K562 (cell line): ENCODE measurements around the gene VEZF1. TPM values are rescaled to one million over a fixed set of nuclear protein-coding genes. Genes with fewer than 3 reads are reported as not detected.

ENCODE experiments used
- polyA plus RNA-seq, 8 experiments: library from polyadenylated mRNA; depleted of rRNA in 4 of 8; stranded (reverse) in 5 of 8; unstranded in 3 of 8; fragments of >200 nt; fragmentation: Nextera tagmentation in 2 of 8; fragmentation: Illumina TruSeq in 1 of 8; extraction: Ambion mirVana in 2 of 8; extraction: Trizol in 1 of 8; gene quantifications; 2 replicates each; pipeline versions ENCODE4 v1.2.1 to v1.2.3, GENCODE V29; 2011 to 2014; ENCODE audit warnings: inconsistent platforms in 1 of 8, missing spikeins in 1 of 8
- total RNA-seq, 7 experiments: library from RNA; depleted of rRNA in 6 of 7; stranded (reverse); fragments of >200 nt in 6 of 7; fragmentation: Illumina TruSeq in 2 of 7; extraction: Trizol in 2 of 7; gene quantifications; 2 replicates each; pipeline versions ENCODE4 v1.2.1 to v1.2.3, GENCODE V29; 2011 to 2021; ENCODE audit warnings: low replicate concordance in 1 of 7
- TF ChIP-seq, protein P1 (sequence below), 2 experiments: fragments of 450-650 bp; formaldehyde crosslinking in 1 of 2; IDR thresholded peaks; 2 replicates each; pipeline versions ENCODE4 v1.4.0 to v1.6.1; 2014 to 2020; ENCODE audit warnings: mild to moderate bottlenecking in 2 of 2, borderline replicate concordance in 1 of 2, low read depth in 1 of 2
- TF ChIP-seq, protein P2 (sequence below): fragments of 250-450 bp; sonication (Bioruptor Pico); IDR thresholded peaks from 2 replicates; pipeline ENCODE4 v1.5.1; 2021; ENCODE audit warnings: mild to moderate bottlenecking

The VEZF1 gene
- total and polyA plus RNA-seq, 9 of the 15 experiments (the other 6 are each of a cell fraction or from before 2014, with no cell fraction given) = 9.5 to 33.4 (median 22.1) TPM

GRCh38 chr17:58002154-58002948, 14.3 kb upstream of the VEZF1 start (continued):
- TF ChIP-seq, protein P1, sequence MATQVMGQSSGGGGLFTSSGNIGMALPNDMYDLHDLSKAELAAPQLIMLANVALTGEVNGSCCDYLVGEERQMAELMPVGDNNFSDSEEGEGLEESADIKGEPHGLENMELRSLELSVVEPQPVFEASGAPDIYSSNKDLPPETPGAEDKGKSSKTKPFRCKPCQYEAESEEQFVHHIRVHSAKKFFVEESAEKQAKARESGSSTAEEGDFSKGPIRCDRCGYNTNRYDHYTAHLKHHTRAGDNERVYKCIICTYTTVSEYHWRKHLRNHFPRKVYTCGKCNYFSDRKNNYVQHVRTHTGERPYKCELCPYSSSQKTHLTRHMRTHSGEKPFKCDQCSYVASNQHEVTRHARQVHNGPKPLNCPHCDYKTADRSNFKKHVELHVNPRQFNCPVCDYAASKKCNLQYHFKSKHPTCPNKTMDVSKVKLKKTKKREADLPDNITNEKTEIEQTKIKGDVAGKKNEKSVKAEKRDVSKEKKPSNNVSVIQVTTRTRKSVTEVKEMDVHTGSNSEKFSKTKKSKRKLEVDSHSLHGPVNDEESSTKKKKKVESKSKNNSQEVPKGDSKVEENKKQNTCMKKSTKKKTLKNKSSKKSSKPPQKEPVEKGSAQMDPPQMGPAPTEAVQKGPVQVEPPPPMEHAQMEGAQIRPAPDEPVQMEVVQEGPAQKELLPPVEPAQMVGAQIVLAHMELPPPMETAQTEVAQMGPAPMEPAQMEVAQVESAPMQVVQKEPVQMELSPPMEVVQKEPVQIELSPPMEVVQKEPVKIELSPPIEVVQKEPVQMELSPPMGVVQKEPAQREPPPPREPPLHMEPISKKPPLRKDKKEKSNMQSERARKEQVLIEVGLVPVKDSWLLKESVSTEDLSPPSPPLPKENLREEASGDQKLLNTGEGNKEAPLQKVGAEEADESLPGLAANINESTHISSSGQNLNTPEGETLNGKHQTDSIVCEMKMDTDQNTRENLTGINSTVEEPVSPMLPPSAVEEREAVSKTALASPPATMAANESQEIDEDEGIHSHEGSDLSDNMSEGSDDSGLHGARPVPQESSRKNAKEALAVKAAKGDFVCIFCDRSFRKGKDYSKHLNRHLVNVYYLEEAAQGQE (IDR thresholded peaks at IDR 0.05; ENCODE audit: borderline replicate concordance) = no peak
- TF ChIP-seq, protein P1 (CRISPR knock-in tag; IDR thresholded peaks at IDR 0.05; ENCODE audit: low read depth) = no peak
- TF ChIP-seq, protein P2, sequence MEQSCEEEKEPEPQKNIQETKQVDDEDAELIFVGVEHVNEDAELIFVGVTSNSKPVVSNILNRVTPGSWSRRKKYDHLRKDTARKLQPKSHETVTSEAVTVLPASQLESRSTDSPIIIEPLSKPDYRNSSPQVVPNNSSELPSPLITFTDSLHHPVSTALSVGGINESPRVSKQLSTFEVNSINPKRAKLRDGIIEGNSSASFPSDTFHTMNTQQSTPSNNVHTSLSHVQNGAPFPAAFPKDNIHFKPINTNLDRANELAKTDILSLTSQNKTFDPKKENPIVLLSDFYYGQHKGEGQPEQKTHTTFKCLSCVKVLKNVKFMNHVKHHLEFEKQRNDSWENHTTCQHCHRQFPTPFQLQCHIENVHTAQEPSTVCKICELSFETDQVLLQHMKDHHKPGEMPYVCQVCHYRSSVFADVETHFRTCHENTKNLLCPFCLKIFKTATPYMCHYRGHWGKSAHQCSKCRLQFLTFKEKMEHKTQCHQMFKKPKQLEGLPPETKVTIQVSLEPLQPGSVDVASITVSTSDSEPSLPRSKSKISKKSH (CRISPR knock-in tag) = no peak
